Measurements from ENCODE around the gene GGA1.

The GGA1 gene

GRCh38 chr22:37660709-37661045, 52.0 kb downstream of the GGA1 start:
- peaks cover 46% of the 10 kb centered on the region for H3K4me1 ChIP-seq (ENCODE audit: insufficient read depth, low read length, severe bottlenecking)
- no peaks in the 10 kb centered on the region for H3K27me3 ChIP-seq (ENCODE audit: insufficient read depth, low read length)
- H3K4me3 ChIP-seq (ENCODE audit: low read depth, low read length, poor library complexity, severe bottlenecking) = peak overlapping the region; percentile 82
- no peak for TF ChIP-seq EZH2 (IDR thresholded peaks at IDR 0.05; ENCODE audit: borderline replicate concordance, low read length)
- no peak for TF ChIP-seq CTCF (IDR thresholded peaks at IDR 0.05; ENCODE audit: low read length)
- H3K9me3 ChIP-seq (ENCODE audit: low read length) = no peaks in the 10 kb centered on the region
- peak overlapping the region; percentile 84 for H3K27ac ChIP-seq (ENCODE audit: low read depth, low read length, poor library complexity, severe bottlenecking)
- no peaks in the 10 kb centered on the region for H4K20me1 ChIP-seq (ENCODE audit: insufficient read depth, low read length)
- no peaks in the 10 kb centered on the region for H3K9me2 ChIP-seq (ENCODE audit: low read depth, low read length)
- H3K36me3 ChIP-seq (ENCODE audit: insufficient read depth, low read length) = peaks cover 47% of the 10 kb centered on the region
- no peaks in the 10 kb centered on the region for H3F3A ChIP-seq (ENCODE audit: insufficient read depth, low read length)
- H3K4me2 ChIP-seq (ENCODE audit: low read length) = peak overlapping the region; percentile 89
- H3K79me2 ChIP-seq (ENCODE audit: insufficient read depth, low read length) = peaks cover 53% of the 10 kb centered on the region
- no peak overlapping the region for H2AFZ ChIP-seq (ENCODE audit: low read length)
- peak overlapping the region; percentile 87 for H3K9ac ChIP-seq (ENCODE audit: low read length)

GRCh38 chr22:37661160-37661924, 52.7 kb downstream of the GGA1 start:
- H3F3A ChIP-seq (ENCODE audit: insufficient read depth, low read length) = no peaks in the 10 kb centered on the region
- H3K9me3 ChIP-seq (ENCODE audit: low read length) = no peaks in the 10 kb centered on the region
- H3K36me3 ChIP-seq (ENCODE audit: insufficient read depth, low read length) = peaks cover 54% of the 10 kb centered on the region
- H3K9ac ChIP-seq (ENCODE audit: low read length) = peak overlapping the region; percentile 87; the same call in 1 of the 2 replicates
- no peaks in the 10 kb centered on the region for H3K27me3 ChIP-seq (ENCODE audit: insufficient read depth, low read length)
- peak overlapping the region; percentile 89 for H3K4me2 ChIP-seq (ENCODE audit: low read length)
- H4K20me1 ChIP-seq (ENCODE audit: insufficient read depth, low read length) = no peaks in the 10 kb centered on the region
- H3K9me2 ChIP-seq (ENCODE audit: low read depth, low read length) = no peaks in the 10 kb centered on the region
- peak overlapping the region; percentile 84 for H3K27ac ChIP-seq (ENCODE audit: low read depth, low read length, poor library complexity, severe bottlenecking)
- peaks cover 53% of the 10 kb centered on the region for H3K79me2 ChIP-seq (ENCODE audit: insufficient read depth, low read length)
- peak overlapping the region; percentile 82 for H3K4me3 ChIP-seq (ENCODE audit: low read depth, low read length, poor library complexity, severe bottlenecking)
- H3K4me1 ChIP-seq (ENCODE audit: insufficient read depth, low read length, severe bottlenecking) = peaks cover 46% of the 10 kb centered on the region
- TF ChIP-seq CTCF (IDR thresholded peaks at IDR 0.05; ENCODE audit: low read length) = peak; percentile 67
- no peak for TF ChIP-seq EZH2 (IDR thresholded peaks at IDR 0.05; ENCODE audit: borderline replicate concordance, low read length)
- no peak overlapping the region for H2AFZ ChIP-seq (ENCODE audit: low read length)

- TF ChIP-seq EZH2 (IDR thresholded peaks at IDR 0.05; ENCODE audit: borderline replicate concordance, low read length) (no peak), CTCF (IDR thresholded peaks at IDR 0.05; ENCODE audit: low read length) (no peak)
- H4K20me1 ChIP-seq (ENCODE audit: insufficient read depth, low read length) = no peaks in the 10 kb centered on the region
- peaks cover 53% of the 10 kb centered on the region for H3K79me2 ChIP-seq (ENCODE audit: insufficient read depth, low read length)
Measured at GRCh38 chr22:37662039-37662438, 53.4 kb downstream of the GGA1 start.

More at GRCh38 chr22:37662039-37662438, 53.4 kb downstream of the GGA1 start:
- Histone ChIP-seq H3K9me2 (ENCODE audit: low read depth, low read length) (no peaks in the 10 kb centered on the region), H3K4me3 (ENCODE audit: low read depth, low read length, poor library complexity, severe bottlenecking) (peak overlapping the region; percentile 12), H3K27me3 (ENCODE audit: insufficient read depth, low read length) (no peaks in the 10 kb centered on the region), H3K9me3 (ENCODE audit: low read length) (no peaks in the 10 kb centered on the region), H3K9ac (ENCODE audit: low read length) (peak overlapping the region; percentile 8; the same call in 1 of the 2 replicates), H3K4me2 (ENCODE audit: low read length) (peak overlapping the region; percentile 31; the same call in 1 of the 2 replicates), H3K27ac (ENCODE audit: low read depth, low read length, poor library complexity, severe bottlenecking) (peak overlapping the region; percentile 84), H2AFZ (ENCODE audit: low read length) (no peak overlapping the region), H3K36me3 (ENCODE audit: insufficient read depth, low read length) (peaks cover 61% of the 10 kb centered on the region), H3F3A (ENCODE audit: insufficient read depth, low read length) (no peaks in the 10 kb centered on the region), H3K4me1 (ENCODE audit: insufficient read depth, low read length, severe bottlenecking) (peaks cover 46% of the 10 kb centered on the region)

All from OCI-LY1 (cell line).